ENCODE results near the gene CPNE5. TPM values are rescaled to one million over a fixed set of nuclear protein-coding genes. Genes with fewer than 3 reads are reported as not detected.
"Not testable (repeated sequence)": the region's sequence is repeated elsewhere in the genome, so short reads cannot be mapped to it uniquely, and the experiment has no call there.

Gene CPNE5
- total RNA-seq, 1 experiment from 2014 or later, result 0.59 TPM

GRCh38 chr6:36723992-36724391 is 115.3 kb downstream of the CPNE5 start:
- H3K27me3 ChIP-seq, H3K36me3 ChIP-seq, DNase-seq, H3K4me3 ChIP-seq, H3K9me3 ChIP-seq: not testable (repeated sequence)

GRCh38 chr6:36722879-36723278 is 116.4 kb downstream of the CPNE5 start:
- Histone ChIP-seq H3K27me3 (no peaks in the 10 kb centered on the region), H3K4me3 (no peak overlapping the region), H3K36me3 (no peaks in the 10 kb centered on the region), H3K9me3 (no peaks in the 10 kb centered on the region)
- no peak for DNase-seq

DNA sequence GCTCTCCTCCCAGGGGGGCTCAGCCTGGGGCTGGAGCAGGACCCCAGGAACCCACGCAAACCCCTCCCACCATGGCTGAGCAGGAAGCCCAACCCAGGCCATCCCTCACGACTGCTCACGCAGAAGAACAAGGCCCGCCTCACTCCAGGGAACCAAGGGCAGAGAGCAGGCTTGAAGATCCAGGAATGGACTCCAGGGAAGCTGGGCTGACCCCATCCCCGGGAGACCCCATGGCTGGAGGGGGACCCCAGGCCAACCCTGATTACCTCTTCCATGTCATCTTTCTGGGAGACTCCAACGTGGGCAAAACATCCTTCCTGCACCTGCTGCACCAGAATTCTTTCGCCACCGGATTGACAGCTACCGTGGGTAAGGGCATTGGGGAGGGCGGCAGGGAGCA is 116.9 kb downstream of the CPNE5 start:
- H3K4me3 ChIP-seq, result no peak overlapping the region
- H3K36me3 ChIP-seq, result no peaks in the 10 kb centered on the region
- H3K27me3 ChIP-seq, result no peaks in the 10 kb centered on the region
- DNase-seq, result no peak
- H3K9me3 ChIP-seq, result no peaks in the 10 kb centered on the region

GRCh38 chr6:36721369-36722140 is 117.7 kb downstream of the CPNE5 start:
- no peak for DNase-seq

GRCh38 chr6:36720251-36721141 is 118.7 kb downstream of the CPNE5 start:
- H3K36me3 ChIP-seq, result no peaks in the 10 kb centered on the region
- H3K9me3 ChIP-seq, result no peaks in the 10 kb centered on the region
- H3K4me3 ChIP-seq, result no peak overlapping the region
- H3K27me3 ChIP-seq, result no peaks in the 10 kb centered on the region
- DNase-seq, result no peak

More at GRCh38 chr6:36721369-36722140, 117.7 kb downstream of the CPNE5 start:
- Histone ChIP-seq H3K27me3 (no peaks in the 10 kb centered on the region), H3K36me3 (no peaks in the 10 kb centered on the region), H3K9me3 (no peaks in the 10 kb centered on the region), H3K4me3 (no peak overlapping the region)

- Histone ChIP-seq H3K36me3 (no peaks in the 10 kb centered on the region), H3K4me3 (no peak overlapping the region), H3K9me3 (no peaks in the 10 kb centered on the region), H3K27me3 (no peaks in the 10 kb centered on the region)
- DNase-seq, result no peak
Observed at GRCh38 chr6:36719126-36719525, 120.1 kb downstream of the CPNE5 start.

DNA sequence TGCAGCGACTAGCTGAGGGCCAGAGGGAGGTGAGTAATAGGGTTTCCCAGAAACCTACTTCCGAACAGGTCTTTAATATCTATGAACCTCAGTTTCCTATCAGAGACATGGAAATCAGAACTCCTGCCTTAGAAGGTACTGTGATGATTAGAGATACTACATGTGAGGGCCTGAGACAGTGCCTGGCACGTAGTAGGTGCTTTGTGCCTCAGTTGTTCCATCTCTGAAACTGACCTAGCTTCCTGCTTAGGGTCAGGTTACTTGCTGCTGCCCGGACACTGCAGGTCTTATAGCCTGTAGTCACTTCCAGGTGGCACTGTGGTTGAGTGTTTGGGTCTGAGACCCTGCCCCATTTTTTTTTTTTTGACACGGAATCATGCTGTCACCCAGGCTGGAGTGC is 120.7 kb downstream of the CPNE5 start:
- H3K27me3 ChIP-seq, result no peaks in the 10 kb centered on the region
- H3K36me3 ChIP-seq, result no peaks in the 10 kb centered on the region
- no peaks in the 10 kb centered on the region for H3K9me3 ChIP-seq
- no peak overlapping the region for H3K4me3 ChIP-seq
- DNase-seq, result no peak

DNA sequence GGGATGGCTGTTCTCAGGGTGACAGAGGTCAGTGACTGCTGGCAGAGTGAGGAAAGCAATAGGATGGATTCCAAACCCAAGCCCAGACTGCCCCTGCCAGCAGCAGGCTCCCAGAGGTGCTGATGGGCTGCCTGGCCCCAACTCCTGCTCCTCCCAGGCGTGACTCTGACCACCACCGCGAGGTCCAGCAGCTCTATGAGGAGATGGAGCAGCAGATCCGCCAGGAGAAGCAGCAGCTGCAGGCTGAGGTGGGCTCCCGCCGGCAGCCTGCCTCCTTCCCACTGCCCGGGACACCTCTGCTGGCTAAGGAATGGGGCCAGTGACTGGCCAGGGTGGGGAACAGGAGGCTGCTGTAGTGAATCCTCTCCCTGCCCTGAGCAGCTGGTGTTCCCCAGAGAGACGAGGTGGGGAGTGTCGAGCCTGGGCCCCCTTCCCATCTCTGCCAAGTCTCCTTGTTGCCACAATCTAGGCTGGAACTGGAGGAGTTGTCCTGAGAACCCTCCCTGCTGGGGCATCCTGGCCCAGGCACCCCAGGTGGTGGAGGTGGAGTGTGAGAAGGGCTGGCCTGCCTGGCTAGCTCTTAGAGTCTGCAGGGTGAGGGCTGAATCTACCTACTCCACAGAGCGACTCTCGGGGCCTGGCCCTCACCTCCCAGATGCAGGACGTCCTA is 121.2 kb downstream of the CPNE5 start:
- Histone ChIP-seq H3K27me3 (no peaks in the 10 kb centered on the region), H3K36me3 (no peaks in the 10 kb centered on the region), H3K4me3 (no peak overlapping the region), H3K9me3 (no peaks in the 10 kb centered on the region)
- no peak for DNase-seq

DNA sequence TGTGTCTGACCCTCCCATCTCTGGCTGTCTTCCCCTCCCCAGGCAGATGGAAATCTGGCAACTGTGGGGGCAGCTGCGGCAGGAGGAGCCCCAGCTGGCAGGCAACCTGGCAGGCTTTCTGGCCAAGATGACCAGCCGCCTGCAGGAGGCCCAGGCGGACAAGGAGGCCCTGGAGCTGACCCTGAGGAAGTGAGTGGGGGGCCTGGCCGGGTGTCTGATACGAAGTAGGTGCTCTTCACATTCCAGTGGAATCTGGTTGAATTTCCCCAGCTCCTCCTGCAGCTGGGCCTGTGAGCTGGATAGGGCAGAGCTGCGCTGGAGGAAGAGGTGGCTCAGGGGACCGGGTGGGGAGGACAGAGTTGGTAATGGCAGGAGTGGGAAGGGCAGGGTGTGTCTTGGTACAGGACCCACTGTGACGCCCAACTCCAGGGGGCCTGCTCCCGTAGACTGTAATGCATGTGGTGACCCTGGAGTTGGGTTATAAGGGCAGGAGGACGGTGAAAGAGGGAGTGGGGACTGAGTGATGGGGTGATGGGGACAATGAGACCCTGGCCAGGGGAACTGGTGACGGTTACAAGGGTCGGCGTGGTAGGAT is 121.9 kb downstream of the CPNE5 start:
- Histone ChIP-seq H3K4me3 (no peak overlapping the region), H3K27me3 (no peaks in the 10 kb centered on the region), H3K36me3 (no peaks in the 10 kb centered on the region), H3K9me3 (no peaks in the 10 kb centered on the region)
- DNase-seq, result no peak

GRCh38 chr6:36716476-36717093 is 122.7 kb downstream of the CPNE5 start:
- Histone ChIP-seq H3K9me3 (no peaks in the 10 kb centered on the region), H3K27me3 (no peaks in the 10 kb centered on the region), H3K4me3 (no peak overlapping the region), H3K36me3 (no peaks in the 10 kb centered on the region)
- no peak for DNase-seq

DNA sequence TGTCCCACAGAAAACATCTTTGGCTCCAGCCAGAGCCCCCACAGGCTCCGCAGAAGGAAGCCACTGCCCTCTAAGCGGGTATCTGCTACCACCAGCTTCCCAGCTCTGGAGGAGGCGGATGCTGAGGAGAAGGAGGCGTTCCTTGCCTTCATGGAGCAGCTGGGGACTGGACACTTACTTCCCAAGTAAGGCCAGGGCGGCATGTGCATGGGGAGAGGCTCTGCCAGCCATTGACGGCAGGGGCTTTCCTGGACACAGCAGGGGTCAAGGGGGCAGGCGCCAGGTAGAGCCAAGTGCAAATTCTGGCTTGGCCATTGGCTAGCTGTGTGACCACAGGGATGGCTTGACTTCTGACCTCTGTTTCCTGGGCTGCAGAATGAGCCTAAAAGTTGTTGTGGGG is 123.8 kb downstream of the CPNE5 start:
- Histone ChIP-seq H3K9me3 (no peaks in the 10 kb centered on the region), H3K36me3 (no peaks in the 10 kb centered on the region), H3K27me3 (no peaks in the 10 kb centered on the region), H3K4me3 (no peak overlapping the region)
- no peak for DNase-seq

GRCh38 chr6:36714511-36714910 is 124.7 kb downstream of the CPNE5 start:
- Histone ChIP-seq H3K4me3 (no peak overlapping the region), H3K9me3 (no peaks in the 10 kb centered on the region), H3K36me3 (no peaks in the 10 kb centered on the region), H3K27me3 (no peaks in the 10 kb centered on the region)
- no peak for DNase-seq

GRCh38 chr6:36713846-36714245 is 125.4 kb downstream of the CPNE5 start:
- H3K9me3 ChIP-seq, result no peaks in the 10 kb centered on the region
- DNase-seq, result no peak

GRCh38 chr6:36712816-36713215 is 126.4 kb downstream of the CPNE5 start:
- H3K36me3 ChIP-seq, result no peaks in the 10 kb centered on the region
- no peak for DNase-seq
- no peaks in the 10 kb centered on the region for H3K9me3 ChIP-seq
- H3K4me3 ChIP-seq, result no peak overlapping the region
- no peaks in the 10 kb centered on the region for H3K27me3 ChIP-seq

More at GRCh38 chr6:36713846-36714245, 125.4 kb downstream of the CPNE5 start:
- Histone ChIP-seq H3K27me3 (no peaks in the 10 kb centered on the region), H3K36me3 (no peaks in the 10 kb centered on the region), H3K4me3 (no peak overlapping the region)

DNA sequence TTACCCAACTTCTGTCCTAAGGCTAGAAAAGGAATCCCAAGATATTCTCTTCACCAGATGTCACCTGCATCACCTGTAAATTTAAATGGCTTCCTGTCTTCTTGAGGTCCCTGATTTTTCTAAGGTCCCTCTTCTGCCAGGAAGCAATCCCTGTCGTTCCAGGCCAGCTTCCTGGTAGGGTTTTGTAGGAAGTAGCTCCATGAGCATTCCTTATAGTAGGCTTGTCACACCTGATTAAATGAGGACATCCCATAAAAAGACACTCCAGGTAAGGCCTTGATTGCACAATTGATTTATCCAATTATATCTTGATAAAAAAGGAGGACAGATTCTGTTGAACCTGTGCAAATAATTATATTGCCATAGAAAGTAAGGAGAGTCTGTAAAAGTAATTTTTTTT is 132.9 kb downstream of the CPNE5 start:
- H3K36me3 ChIP-seq, result no peaks in the 10 kb centered on the region
- H3K27me3 ChIP-seq, result no peaks in the 10 kb centered on the region
- H3K9me3 ChIP-seq, result no peaks in the 10 kb centered on the region
- no peak overlapping the region for H3K4me3 ChIP-seq
- no peak for DNase-seq

GRCh38 chr6:36704961-36705577 is 134.2 kb downstream of the CPNE5 start:
- not testable (repeated sequence) for H3K4me3 ChIP-seq, H3K36me3 ChIP-seq, H3K9me3 ChIP-seq, H3K27me3 ChIP-seq, DNase-seq
